NT2/D1 (cell line): ENCODE measurements around the gene TMEM132D.

ENCODE experiments used
- YY1 ChIP-seq: IDR thresholded peaks from 2 replicates; pipeline ENCODE4 v1.6.1; 2011; ENCODE audit not compliant: insufficient read length, insufficient read depth
- ZNF274 ChIP-seq: IDR thresholded peaks from 2 replicates; pipeline ENCODE4 v1.6.1; 2011; ENCODE audit warnings: mild to moderate bottlenecking, low read depth, low read length

GRCh38 chr12:129073157-129073915 is 830.5 kb downstream of the TMEM132D start:
- TF ChIP-seq YY1 (no peak), ZNF274 (no peak)
